Measurements from ENCODE around the gene PRDX5.

PRDX5 gene

GRCh38 chr11:64358536-64358906 lies 40.6 kb downstream of the PRDX5 start:
- DNase-seq (ENCODE audit: insufficient read length, low spot score) (no peak), FAIRE-seq (no peak)
- no peak for TF ChIP-seq CTCF (IDR thresholded peaks at IDR 0.05; ENCODE audit: insufficient read depth, missing control alignments)

DNA sequence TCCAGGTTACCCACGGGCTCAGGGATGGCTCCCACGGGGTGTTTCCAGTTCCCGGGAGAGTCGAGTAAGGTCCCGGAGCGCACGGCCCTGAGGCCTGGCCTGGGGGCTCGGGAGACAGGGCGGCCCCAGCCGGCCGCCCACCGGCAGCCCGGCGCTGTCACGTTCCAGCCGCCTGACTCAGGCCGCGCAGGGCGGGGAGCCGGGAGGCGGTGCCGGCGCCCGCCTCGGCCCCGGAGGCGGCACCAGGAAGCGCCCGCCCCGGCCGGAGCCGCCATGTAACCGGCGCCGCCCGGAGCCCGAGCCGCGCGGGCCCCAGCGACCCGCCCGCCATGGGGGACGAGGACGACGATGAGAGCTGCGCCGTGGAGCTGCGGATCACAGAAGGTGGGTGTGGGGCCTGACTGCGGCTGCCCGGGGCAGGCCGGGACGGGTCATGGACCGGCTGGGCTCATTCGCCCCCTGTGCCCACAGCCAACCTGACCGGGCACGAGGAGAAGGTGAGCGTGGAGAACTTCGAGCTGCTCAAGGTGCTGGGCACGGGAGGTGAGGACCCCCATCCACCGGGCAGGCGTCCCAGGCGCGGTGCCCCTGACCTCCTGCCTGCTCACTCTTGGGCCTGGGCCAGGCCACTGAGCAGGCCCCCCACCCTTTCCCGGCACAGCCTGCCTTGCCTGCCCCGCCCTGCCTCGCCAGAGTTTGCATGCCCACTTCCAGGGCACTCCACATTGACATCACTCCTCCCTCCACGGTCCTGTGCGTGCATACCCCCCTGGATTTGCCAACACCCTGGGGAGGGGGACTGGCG lies 41.2 kb downstream of the PRDX5 start, which contains the start of gene RPS6KA4:
RPS6KA4 (plus strand) TSS at position 256 of the 805 bp plus-strand sequence; CDS start at position 330, 74 bp downstream.
- DNase-seq (ENCODE audit: insufficient read length, low spot score), result peak; percentile 66
- FAIRE-seq, result no peak
- TF ChIP-seq CTCF (IDR thresholded peaks at IDR 0.05; ENCODE audit: insufficient read depth, missing control alignments), result no peak

GRCh38 chr11:64359712-64360445 lies 42.0 kb downstream of the PRDX5 start:
- TF ChIP-seq CTCF (IDR thresholded peaks at IDR 0.05; ENCODE audit: insufficient read depth, missing control alignments), result no peak
- no peak for FAIRE-seq

GRCh38 chr11:64360448-64360921 lies 42.6 kb downstream of the PRDX5 start:
- FAIRE-seq (no peak), DNase-seq (ENCODE audit: insufficient read length, low spot score) (no peak)
- TF ChIP-seq CTCF (IDR thresholded peaks at IDR 0.05; ENCODE audit: insufficient read depth, missing control alignments), result no peak

More at GRCh38 chr11:64359712-64360445, 42.0 kb downstream of the PRDX5 start:
- no peak for DNase-seq (ENCODE audit: insufficient read length, low spot score)

- TF ChIP-seq CTCF (IDR thresholded peaks at IDR 0.05; ENCODE audit: insufficient read depth, missing control alignments), result no peak
- no peak for FAIRE-seq
- no peak for DNase-seq (ENCODE audit: insufficient read length, low spot score)
Measured at GRCh38 chr11:64361659-64362058, 43.7 kb downstream of the PRDX5 start.

- FAIRE-seq, result no peak
- TF ChIP-seq CTCF (IDR thresholded peaks at IDR 0.05; ENCODE audit: insufficient read depth, missing control alignments), result no peak
Measured at GRCh38 chr11:64362339-64362738, 44.4 kb downstream of the PRDX5 start.

More at GRCh38 chr11:64362339-64362738, 44.4 kb downstream of the PRDX5 start:
- no peak for DNase-seq (ENCODE audit: insufficient read length, low spot score)

Data from D721Med (cell line).